ENCODE data around the gene ATRIP. TPM values are rescaled to one million over a fixed set of nuclear protein-coding genes. Genes with fewer than 3 reads are reported as not detected.

The ATRIP gene
- polyA plus RNA-seq, 2 of the 4 experiments (the other 2 are of a cell fraction): 6.1 to 9.4 TPM

DNA sequence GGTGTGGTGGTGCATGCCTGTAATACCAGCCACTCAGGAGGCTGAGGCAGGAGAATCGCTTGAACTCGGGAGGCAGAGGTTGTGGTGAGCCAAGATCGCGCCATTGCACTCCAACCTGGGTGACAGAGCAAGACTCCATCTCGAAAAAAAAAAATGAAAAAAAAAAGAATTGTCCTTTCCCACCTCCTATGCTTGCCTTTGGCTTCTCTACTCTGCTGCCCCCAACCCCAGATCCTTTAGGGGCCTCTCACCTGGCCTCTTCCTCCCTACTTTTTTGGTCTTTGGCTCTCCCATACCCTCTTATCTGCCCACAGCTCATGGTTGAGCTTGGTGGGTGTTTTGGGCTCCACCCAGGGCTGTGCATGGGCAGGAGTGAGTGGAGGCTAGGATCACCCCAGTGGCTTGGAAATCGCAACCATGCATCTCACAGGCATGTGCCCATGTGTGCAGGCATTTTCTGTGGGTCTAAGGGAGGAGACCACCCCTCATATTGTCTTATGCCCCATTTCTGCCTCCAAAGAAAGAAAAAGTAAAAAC, 59.5 kb downstream of the ATRIP start:
- WGBS (ENCODE audit: missing lambda C conversion rate): 93% methylated on average over 6 of the region's 6 CpGs
- Histone ChIP-seq H3K27ac (no peak overlapping the region), H3K4me2 (no peak overlapping the region), H3K9me3 (no peaks in the 10 kb centered on the region), H3K4me1 (peaks cover 32% of the 10 kb centered on the region), H3K4me3 (no peak overlapping the region)
- ChIA-PET POLR2A (no interaction called here), CTCF (interaction anchor here (1.2 to 2.0 kb wide), 4 partner anchors 33 to 105 kb away, joined by 4 to 8 read pairs (median 5); no protein-coding TSS in a partner anchor)
- no peak for DNase-seq (ENCODE audit: low read depth in 1 of 2, low spot score in 1 of 2)
- no peak for TF ChIP-seq HDAC2 (IDR thresholded peaks at IDR 0.05)
- ATAC-seq: no peak
- FAIRE-seq: no peak

DNA sequence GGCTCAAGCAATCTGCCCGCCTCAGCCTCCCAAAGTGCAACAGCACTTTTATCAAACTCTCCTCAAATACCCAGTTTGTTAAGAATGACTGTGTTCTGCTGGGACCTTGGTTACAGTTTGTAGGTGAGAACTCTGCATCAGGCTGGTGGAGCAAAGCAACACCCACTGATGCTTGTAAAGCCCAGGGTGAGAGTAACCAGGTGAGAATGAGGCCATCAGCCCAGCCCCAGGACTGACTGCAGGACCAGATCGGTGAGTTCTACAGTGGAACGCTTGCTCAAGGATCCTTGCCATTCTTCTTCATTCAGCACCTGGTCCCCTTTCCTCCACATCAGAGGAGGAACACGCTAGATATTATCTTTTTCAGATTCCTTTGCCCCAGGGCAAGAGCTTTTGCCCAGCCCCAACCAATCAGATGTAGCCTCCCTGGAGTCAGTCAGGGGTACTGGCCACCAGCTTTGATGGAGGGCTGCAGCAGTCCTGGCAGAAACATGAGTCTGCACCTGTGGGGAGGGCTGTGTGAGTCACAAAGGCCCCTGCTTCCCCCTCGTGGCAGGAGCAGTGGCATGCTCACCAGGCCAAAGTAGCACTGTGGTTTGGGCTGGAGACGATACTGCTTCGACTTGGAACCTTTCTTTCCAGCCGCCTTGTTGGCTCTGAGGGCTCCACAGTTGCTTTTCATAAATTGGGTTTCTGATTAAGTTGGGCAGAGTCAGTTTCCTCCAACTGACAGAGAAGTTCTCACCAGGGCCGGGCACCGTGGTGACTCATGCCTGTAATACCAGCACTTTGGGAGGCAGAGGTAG, 60.9 kb downstream of the ATRIP start:
- FAIRE-seq (no peak), DNase-seq (ENCODE audit: low read depth in 1 of 2, low spot score in 1 of 2) (peak; percentile 76 to 79), ATAC-seq (peak; percentile 74 to 85)
- Histone ChIP-seq H3K27ac (peak overlapping the region; percentile 57 to 71; a peak in 5 of 6 replicates), H3K4me3 (no peak overlapping the region), H3K9me3 (no peaks in the 10 kb centered on the region), H3K4me1 (peaks cover 32% of the 10 kb centered on the region), H3K4me2 (peak overlapping the region; percentile 73)
- ChIA-PET POLR2A (interaction anchor here (0.9 kb wide), 1 partner anchor 61 kb away, joined by 3 read pairs; the partner anchor contains the start of gene ATRIP), CTCF (interaction anchor here (0.6 to 2.0 kb wide), 13 partner anchors 9 to 107 kb away, joined by 3 to 10 read pairs (median 5); partner anchors contain the start of gene ATRIP)
- no peak for TF ChIP-seq TFCP2L1 (CRISPR knock-in tag; IDR thresholded peaks at IDR 0.05)
- TF ChIP-seq MAFK (IDR thresholded peaks at IDR 0.05; ENCODE audit: partially characterized antibody): no peak
- TF ChIP-seq CHD2 (IDR thresholded peaks at IDR 0.05; ENCODE audit: low read length, partially characterized antibody): no peak
- TF ChIP-seq NPAS2 (CRISPR knock-in tag; IDR thresholded peaks at IDR 0.05; ENCODE audit: borderline replicate concordance): no peak
- TF ChIP-seq RNF2 (IDR thresholded peaks at IDR 0.05; ENCODE audit: borderline replicate concordance, low read depth): no peak
- TF ChIP-seq ZNF302 (CRISPR knock-in tag; IDR thresholded peaks at IDR 0.05): no peak
- TF ChIP-seq, protein P1, sequence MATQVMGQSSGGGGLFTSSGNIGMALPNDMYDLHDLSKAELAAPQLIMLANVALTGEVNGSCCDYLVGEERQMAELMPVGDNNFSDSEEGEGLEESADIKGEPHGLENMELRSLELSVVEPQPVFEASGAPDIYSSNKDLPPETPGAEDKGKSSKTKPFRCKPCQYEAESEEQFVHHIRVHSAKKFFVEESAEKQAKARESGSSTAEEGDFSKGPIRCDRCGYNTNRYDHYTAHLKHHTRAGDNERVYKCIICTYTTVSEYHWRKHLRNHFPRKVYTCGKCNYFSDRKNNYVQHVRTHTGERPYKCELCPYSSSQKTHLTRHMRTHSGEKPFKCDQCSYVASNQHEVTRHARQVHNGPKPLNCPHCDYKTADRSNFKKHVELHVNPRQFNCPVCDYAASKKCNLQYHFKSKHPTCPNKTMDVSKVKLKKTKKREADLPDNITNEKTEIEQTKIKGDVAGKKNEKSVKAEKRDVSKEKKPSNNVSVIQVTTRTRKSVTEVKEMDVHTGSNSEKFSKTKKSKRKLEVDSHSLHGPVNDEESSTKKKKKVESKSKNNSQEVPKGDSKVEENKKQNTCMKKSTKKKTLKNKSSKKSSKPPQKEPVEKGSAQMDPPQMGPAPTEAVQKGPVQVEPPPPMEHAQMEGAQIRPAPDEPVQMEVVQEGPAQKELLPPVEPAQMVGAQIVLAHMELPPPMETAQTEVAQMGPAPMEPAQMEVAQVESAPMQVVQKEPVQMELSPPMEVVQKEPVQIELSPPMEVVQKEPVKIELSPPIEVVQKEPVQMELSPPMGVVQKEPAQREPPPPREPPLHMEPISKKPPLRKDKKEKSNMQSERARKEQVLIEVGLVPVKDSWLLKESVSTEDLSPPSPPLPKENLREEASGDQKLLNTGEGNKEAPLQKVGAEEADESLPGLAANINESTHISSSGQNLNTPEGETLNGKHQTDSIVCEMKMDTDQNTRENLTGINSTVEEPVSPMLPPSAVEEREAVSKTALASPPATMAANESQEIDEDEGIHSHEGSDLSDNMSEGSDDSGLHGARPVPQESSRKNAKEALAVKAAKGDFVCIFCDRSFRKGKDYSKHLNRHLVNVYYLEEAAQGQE (IDR thresholded peaks at IDR 0.05): no peak
- TF ChIP-seq POLR2AphosphoS2 (conservative IDR thresholded peaks at IDR 0.05; ENCODE audit: low read length): no peak
- TF ChIP-seq, protein P2, sequence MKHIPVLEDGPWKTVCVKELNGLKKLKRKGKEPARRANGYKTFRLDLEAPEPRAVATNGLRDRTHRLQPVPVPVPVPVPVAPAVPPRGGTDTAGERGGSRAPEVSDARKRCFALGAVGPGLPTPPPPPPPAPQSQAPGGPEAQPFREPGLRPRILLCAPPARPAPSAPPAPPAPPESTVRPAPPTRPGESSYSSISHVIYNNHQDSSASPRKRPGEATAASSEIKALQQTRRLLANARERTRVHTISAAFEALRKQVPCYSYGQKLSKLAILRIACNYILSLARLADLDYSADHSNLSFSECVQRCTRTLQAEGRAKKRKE (CRISPR knock-in tag; IDR thresholded peaks at IDR 0.05; ENCODE audit: low read depth): no peak
- no peak for TF ChIP-seq FOXS1 (CRISPR knock-in tag; IDR thresholded peaks at IDR 0.05)
- TF ChIP-seq, protein P3, sequence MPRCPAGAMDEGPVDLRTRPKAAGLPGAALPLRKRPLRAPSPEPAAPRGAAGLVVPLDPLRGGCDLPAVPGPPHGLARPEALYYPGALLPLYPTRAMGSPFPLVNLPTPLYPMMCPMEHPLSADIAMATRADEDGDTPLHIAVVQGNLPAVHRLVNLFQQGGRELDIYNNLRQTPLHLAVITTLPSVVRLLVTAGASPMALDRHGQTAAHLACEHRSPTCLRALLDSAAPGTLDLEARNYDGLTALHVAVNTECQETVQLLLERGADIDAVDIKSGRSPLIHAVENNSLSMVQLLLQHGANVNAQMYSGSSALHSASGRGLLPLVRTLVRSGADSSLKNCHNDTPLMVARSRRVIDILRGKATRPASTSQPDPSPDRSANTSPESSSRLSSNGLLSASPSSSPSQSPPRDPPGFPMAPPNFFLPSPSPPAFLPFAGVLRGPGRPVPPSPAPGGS (IDR thresholded peaks at IDR 0.05): no peak
- TF ChIP-seq, protein P4, sequence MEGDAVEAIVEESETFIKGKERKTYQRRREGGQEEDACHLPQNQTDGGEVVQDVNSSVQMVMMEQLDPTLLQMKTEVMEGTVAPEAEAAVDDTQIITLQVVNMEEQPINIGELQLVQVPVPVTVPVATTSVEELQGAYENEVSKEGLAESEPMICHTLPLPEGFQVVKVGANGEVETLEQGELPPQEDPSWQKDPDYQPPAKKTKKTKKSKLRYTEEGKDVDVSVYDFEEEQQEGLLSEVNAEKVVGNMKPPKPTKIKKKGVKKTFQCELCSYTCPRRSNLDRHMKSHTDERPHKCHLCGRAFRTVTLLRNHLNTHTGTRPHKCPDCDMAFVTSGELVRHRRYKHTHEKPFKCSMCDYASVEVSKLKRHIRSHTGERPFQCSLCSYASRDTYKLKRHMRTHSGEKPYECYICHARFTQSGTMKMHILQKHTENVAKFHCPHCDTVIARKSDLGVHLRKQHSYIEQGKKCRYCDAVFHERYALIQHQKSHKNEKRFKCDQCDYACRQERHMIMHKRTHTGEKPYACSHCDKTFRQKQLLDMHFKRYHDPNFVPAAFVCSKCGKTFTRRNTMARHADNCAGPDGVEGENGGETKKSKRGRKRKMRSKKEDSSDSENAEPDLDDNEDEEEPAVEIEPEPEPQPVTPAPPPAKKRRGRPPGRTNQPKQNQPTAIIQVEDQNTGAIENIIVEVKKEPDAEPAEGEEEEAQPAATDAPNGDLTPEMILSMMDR (IDR thresholded peaks at IDR 0.05): peak; percentile 44
- TF ChIP-seq NFE2L2 (conservative IDR thresholded peaks at IDR 0.05; ENCODE audit: low read length): no peak
- no peak for TF ChIP-seq ZSCAN20 (CRISPR knock-in tag; IDR thresholded peaks at IDR 0.05)
- no peak for TF ChIP-seq FOSL2 (IDR thresholded peaks at IDR 0.05)
- peak; percentile 68; the same call in 1 of the 2 replicates for TF ChIP-seq FOSL2 (CRISPR knock-in tag; IDR thresholded peaks at IDR 0.05)
- TF ChIP-seq CBX8 (IDR thresholded peaks at IDR 0.05): no peak
- no peak for TF ChIP-seq FOSB (CRISPR knock-in tag; IDR thresholded peaks at IDR 0.05)
- TF ChIP-seq NR3C1 (IDR thresholded peaks at IDR 0.05): no peak
- TF ChIP-seq HDAC2 (IDR thresholded peaks at IDR 0.05): no peak
- no peak for TF ChIP-seq PHF8 (IDR thresholded peaks at IDR 0.05; ENCODE audit: borderline replicate concordance, low read depth)
- no peak for TF ChIP-seq TP53 (CRISPR knock-in tag; IDR thresholded peaks at IDR 0.05)
- peak; percentile 68 for TF ChIP-seq SMC3 (IDR thresholded peaks at IDR 0.05)
- no peak for TF ChIP-seq KDM5A (IDR thresholded peaks at IDR 0.05)
- no peak for TF ChIP-seq GATA3 (IDR thresholded peaks at IDR 0.05; ENCODE audit: borderline replicate concordance)
- no peak for TF ChIP-seq KDM1A (IDR thresholded peaks at IDR 0.05; ENCODE audit: low read depth)
- TF ChIP-seq, protein P5, sequence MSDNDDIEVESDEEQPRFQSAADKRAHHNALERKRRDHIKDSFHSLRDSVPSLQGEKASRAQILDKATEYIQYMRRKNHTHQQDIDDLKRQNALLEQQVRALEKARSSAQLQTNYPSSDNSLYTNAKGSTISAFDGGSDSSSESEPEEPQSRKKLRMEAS (IDR thresholded peaks at IDR 0.05): peak; percentile 67
- peak; percentile 72 to 75 for TF ChIP-seq RAD21 (conservative IDR thresholded peaks at IDR 0.05 in 1 of 2, IDR thresholded peaks at IDR 0.05 in 1 of 2)
- no peak for TF ChIP-seq ZC3H11A (IDR thresholded peaks at IDR 0.05)
- TF ChIP-seq MAZ (IDR thresholded peaks at IDR 0.05; ENCODE audit: borderline replicate concordance, low read depth, low read length): no peak
- 25% methylated on average over 5 of the region's 10 CpGs for WGBS (ENCODE audit: missing lambda C conversion rate)

All from A549 (cell line).